Glutamatergic neuron (in vitro differentiated cells): ENCODE measurements around the gene SRPK2. TPM values are rescaled to one million over a fixed set of nuclear protein-coding genes. Genes with fewer than 3 reads are reported as not detected.

Experiments used
- DNase-seq: peaks from one replicate; pipeline ENCODE4 v3.0.0; 2022
- H3K27ac Mint-ChIP-seq: one replicate; pipeline ENCODE4 v1.8.0; 2020; ENCODE audit warnings: mild to moderate bottlenecking, mixed read lengths, inconsistent platforms; ENCODE audit not compliant: unreplicated experiment
- H3K27me3 Mint-ChIP-seq: one replicate; pipeline ENCODE4 v1.8.0; 2020; ENCODE audit warnings: mild to moderate bottlenecking, moderate library complexity, mixed read lengths, inconsistent platforms; ENCODE audit not compliant: unreplicated experiment
- H3K36me3 Mint-ChIP-seq: one replicate; pipeline ENCODE4 v1.8.0; 2020; ENCODE audit warnings: mild to moderate bottlenecking, mixed read lengths, inconsistent platforms; ENCODE audit not compliant: unreplicated experiment
- H3K4me1 Mint-ChIP-seq: one replicate; pipeline ENCODE4 v1.8.0; 2020; ENCODE audit warnings: mild to moderate bottlenecking, low read depth, mixed read lengths, inconsistent platforms; ENCODE audit not compliant: unreplicated experiment
- H3K4me3 Mint-ChIP-seq: one replicate; pipeline ENCODE4 v1.8.0; 2020; ENCODE audit warnings: mild to moderate bottlenecking, mixed read lengths, inconsistent platforms; ENCODE audit not compliant: unreplicated experiment
- H3K9me3 Mint-ChIP-seq: one replicate; pipeline ENCODE4 v1.8.0; 2020; ENCODE audit warnings: mild to moderate bottlenecking, moderate library complexity, mixed read lengths, inconsistent platforms; ENCODE audit not compliant: unreplicated experiment
- total RNA-seq: library from RNA; stranded (reverse); fragmentation: NEBNext Ultra II Directional; extraction: Animal tissue kit (Norgen Biotek cat#: 25700); gene quantifications from one replicate; pipeline ENCODE4 v1.2.1, GENCODE V29; 2021; ENCODE audit not compliant: unreplicated experiment
- TF ChIP-seq, protein P1 (sequence below): fragments of 200-600 bp; sonication (generic); IDR thresholded peaks from one replicate; pipeline ENCODE4 v1.5.0; 2021; ENCODE audit not compliant: partially characterized antibody, unreplicated experiment

The SRPK2 gene
- total RNA-seq, 1 donor from 2014 or later, result 131 TPM

DNA sequence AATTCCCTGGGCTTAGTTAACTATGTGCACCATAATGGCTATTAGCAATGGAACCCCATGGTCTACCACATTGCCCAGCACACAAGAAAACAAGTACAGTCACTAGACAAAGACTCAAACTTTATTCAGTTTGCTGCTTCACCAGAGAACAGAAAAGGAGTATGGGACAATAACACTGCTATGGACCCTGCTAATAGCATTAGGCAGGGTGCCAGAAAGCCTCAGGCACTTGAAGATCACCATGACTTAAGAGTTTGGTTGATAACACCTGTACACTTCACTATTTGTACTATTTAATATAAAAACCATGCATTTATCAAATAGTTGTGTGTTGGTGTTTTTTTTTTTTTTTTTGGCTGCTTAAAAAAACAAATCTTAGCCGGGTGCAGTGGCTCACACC is 215.1 kb downstream of the SRPK2 start:
- Mint-ChIP-seq H3K4me3 (no peak overlapping the region), H3K27ac (no peak overlapping the region), H3K4me1 (peaks cover 6% of the 10 kb centered on the region), H3K36me3 (no peaks in the 10 kb centered on the region), H3K9me3 (no peaks in the 10 kb centered on the region), H3K27me3 (peaks cover 3% of the 10 kb centered on the region)
- DNase-seq, result no peak
- TF ChIP-seq, protein P1, sequence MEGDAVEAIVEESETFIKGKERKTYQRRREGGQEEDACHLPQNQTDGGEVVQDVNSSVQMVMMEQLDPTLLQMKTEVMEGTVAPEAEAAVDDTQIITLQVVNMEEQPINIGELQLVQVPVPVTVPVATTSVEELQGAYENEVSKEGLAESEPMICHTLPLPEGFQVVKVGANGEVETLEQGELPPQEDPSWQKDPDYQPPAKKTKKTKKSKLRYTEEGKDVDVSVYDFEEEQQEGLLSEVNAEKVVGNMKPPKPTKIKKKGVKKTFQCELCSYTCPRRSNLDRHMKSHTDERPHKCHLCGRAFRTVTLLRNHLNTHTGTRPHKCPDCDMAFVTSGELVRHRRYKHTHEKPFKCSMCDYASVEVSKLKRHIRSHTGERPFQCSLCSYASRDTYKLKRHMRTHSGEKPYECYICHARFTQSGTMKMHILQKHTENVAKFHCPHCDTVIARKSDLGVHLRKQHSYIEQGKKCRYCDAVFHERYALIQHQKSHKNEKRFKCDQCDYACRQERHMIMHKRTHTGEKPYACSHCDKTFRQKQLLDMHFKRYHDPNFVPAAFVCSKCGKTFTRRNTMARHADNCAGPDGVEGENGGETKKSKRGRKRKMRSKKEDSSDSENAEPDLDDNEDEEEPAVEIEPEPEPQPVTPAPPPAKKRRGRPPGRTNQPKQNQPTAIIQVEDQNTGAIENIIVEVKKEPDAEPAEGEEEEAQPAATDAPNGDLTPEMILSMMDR, result no peak

DNA sequence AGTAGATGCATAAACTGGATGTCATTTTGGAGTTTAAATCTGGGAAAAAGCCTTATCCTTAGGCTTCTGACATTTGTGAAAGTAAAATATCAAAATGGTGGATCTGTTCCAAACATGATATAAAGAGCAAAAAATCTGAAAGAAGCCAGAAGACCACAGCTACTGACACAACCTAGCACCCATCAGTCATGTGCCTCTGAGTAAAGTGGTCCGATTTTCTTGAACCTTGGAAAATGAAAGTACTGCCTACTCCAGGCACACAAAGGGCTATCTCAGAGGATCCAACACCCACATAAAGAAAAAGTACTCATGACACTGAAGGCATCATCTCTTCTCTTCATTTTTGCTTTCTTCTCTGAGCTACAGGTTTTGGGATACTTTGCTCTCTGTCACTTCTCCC is 224.0 kb downstream of the SRPK2 start:
- TF ChIP-seq, protein P1, result no peak
- Mint-ChIP-seq H3K27me3 (peaks cover 2% of the 10 kb centered on the region), H3K4me1 (no peaks in the 10 kb centered on the region), H3K27ac (no peak overlapping the region), H3K4me3 (no peak overlapping the region), H3K36me3 (peaks cover 6% of the 10 kb centered on the region), H3K9me3 (peaks cover 2% of the 10 kb centered on the region)
- DNase-seq, result no peak

DNA sequence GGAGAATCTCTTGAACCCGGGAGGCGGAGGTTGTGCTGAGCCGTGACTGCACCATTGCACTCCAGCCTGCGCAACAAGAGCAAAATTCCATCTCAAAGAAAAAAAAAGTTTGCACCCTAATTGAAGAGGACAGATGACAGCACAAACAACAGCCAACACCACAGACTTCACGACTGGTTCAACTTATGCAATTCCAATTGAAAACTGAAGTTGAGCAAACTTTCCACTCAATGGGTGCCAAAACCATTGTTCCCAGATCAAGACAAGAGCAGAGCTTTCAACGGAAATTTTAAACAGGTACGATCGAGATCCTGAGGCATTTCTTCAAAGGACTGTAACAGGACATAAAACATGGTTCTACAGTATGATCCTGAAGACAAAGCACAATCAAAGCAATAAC is 225.0 kb downstream of the SRPK2 start:
- no peak overlapping the region for H3K27ac Mint-ChIP-seq
- TF ChIP-seq, protein P1, result no peak

DNA sequence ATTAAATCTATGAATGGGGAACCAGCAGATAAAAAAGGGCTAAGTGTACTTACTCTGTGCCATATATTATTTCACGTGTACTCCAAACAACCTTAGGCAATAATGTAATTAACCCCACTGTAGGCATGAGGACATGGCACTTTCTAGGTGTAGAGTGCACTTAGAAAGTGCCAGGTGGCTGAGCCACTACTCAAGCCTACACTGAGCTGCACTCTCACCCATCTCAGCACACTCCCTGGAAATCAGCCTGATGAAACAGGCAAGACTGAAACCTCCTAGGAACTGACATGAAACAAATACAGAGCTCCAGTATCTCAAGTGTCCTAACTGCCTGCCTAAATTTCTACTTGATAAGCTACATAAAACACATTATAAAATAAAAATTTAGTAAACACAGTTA is 227.4 kb downstream of the SRPK2 start:
- Mint-ChIP-seq H3K27me3 (no peaks in the 10 kb centered on the region), H3K4me3 (no peak overlapping the region)

More for the DNA sequence above, 225.0 kb downstream of the SRPK2 start:
- Mint-ChIP-seq H3K36me3 (peaks cover 6% of the 10 kb centered on the region), H3K27me3 (peaks cover 2% of the 10 kb centered on the region), H3K4me3 (no peak overlapping the region), H3K4me1 (no peaks in the 10 kb centered on the region), H3K9me3 (peaks cover 2% of the 10 kb centered on the region)
- DNase-seq, result no peak

DNA sequence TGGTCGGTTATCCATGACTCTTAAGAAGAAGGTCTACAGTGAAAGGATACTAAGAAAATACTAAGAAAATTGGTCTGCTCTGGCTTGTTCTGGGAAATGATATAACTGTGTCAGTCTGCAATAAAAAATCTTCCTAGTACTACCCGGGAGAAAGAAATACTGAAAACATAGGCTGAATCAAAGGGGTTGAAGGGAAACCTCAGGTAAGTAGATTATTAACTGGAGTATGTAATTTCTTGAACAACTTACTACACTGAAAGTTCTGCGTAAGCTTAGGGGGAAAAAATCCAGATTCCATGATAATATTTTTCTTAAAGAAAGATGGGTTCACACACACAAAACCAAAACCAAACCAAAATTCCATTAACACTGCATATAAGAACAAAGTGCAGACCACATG is 231.4 kb downstream of the SRPK2 start:
- Mint-ChIP-seq H3K27ac (no peak overlapping the region), H3K4me3 (no peak overlapping the region), H3K27me3 (no peaks in the 10 kb centered on the region), H3K9me3 (no peaks in the 10 kb centered on the region), H3K4me1 (no peaks in the 10 kb centered on the region), H3K36me3 (no peaks in the 10 kb centered on the region)
- TF ChIP-seq, protein P1, result no peak
- DNase-seq, result no peak

More for the DNA sequence above, 227.4 kb downstream of the SRPK2 start:
- H3K9me3 Mint-ChIP-seq, result peaks cover 2% of the 10 kb centered on the region
- no peak for DNase-seq
- TF ChIP-seq, protein P1, result no peak
- H3K4me1 Mint-ChIP-seq, result no peaks in the 10 kb centered on the region
- no peak overlapping the region for H3K27ac Mint-ChIP-seq
- H3K36me3 Mint-ChIP-seq, result peaks cover 6% of the 10 kb centered on the region
